Measurements from ENCODE around the gene ZNF524. TPM values are rescaled to one million over a fixed set of nuclear protein-coding genes. Genes with fewer than 3 reads are reported as not detected.

ZNF524 gene
- total RNA-seq, 1 donor from 2014 or later: 14.8 TPM

DNA sequence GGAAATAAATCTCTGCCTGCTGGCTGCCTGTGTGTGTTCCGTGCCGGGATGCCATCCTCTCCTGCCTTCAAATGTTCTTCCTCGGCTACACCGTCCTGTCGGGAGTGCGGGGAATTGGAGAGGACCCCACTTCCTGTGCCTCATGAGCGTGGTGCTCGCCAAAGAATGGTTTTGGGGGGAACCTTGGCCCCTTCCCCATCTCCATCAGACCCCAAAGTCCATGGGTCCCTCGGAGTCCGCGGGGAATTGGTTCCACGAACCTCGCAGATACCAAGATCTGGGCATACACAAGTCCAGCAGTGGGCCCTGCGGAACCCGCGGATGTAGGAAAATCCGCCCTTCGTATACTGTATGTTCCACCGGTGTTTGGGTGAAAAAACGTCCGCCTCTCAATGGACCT is 3.0 kb downstream of the ZNF524 start:
- DNase-seq: no peak

DNA sequence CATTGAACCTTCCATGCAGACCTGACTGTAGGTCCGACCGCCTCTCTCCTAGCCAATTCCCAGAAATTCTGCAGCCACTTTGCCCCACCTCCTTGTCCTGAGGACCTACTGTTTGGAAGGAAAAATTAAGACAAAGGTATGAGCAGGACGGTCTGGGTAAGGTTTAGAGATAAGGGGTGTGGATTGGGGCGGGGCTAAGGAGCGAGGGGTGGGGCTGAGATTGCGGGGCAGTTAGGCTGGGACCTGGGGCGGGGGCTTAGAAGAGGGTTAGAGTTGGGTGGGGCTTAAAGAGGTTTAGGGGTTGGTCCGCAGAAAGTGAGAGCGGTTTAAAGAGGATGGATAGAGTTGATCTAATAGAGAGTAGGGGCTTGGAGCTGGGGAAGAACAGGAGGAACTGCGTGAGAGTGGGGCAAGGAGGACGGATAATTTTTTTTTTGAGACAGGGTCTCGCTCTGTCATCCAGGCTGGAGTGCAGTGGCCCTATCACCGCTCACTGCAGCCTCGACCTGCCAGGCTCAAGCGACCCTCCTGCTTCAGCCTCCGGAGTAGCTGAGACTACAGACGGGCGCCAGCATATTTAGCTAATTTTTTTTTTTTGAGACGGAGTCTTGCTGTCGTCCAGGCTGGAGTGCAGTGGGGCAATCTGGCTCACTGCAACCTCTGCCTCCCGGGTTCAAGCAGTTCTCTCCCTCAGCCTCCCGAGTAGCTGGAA is 3.6 kb downstream of the ZNF524 start:
- no peak for DNase-seq

DNA sequence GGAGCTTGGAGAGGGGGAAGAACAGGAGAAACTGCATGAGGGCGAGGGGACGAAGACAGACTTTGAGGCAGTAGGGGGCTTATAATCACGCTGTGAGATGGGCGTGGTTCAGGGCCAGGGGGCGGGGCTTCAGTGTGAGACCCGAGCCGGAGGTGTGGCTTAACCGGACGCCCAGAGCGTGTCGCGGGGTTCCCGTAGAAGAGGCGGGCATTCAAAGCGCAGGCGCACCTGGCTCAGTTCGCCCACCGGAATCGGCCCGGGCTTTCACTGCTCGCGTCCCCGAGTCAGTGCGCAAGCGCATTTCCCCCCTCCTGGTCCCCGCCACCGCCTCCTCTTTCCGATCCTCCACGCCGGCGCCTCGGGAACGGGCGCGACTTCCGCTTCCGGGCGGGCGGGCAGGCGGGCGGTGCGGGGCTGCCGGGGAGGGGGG is 5.1 kb downstream of the ZNF524 start:
- peak; percentile 98 for DNase-seq

DNA sequence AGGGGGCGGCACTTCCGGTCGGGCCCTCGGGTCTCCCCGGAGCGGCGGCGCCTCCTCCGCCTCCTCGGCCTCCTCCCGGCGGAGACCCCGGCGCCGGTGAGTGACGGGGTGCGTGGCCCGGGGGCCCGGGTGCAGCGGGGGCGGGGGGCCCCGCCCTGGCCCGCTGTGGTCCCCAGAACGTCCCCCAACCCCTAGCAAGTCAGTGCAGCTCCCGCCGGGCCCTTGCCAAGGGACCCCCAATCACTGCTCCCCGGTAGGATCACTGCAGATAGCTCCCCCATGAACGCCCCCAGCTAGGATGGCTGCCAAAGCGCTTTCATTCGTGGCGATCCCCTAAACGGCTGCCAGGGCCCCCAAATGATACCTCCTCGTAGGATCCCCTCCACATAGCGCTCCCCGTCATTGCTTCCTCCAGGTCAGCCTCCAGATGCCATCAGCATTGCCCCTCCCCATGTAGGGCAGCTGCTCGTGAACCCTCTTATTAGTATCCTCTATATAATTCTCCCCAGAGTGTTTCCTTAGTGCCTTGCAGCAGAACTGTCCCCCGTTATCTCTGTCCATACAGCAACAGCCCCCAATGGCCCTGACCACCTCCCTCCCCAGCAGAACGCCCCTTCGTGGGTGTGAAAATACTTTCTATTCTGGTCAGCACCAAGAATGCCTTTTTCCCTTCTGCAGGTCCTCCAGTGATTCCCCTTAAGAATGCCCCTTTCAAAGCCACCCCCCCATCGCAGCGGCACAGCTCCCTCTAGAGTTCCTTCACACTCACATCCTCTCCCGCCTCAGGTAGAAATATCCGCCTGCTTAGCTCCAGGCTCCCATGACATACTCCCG is 5.8 kb downstream of the ZNF524 start, which contains the start of gene ZNF865:
TSS of gene ZNF865 (plus strand) at position 11 of the 834 bp plus-strand sequence. CDS start 7,972 bp downstream, outside the sequence.
- DNase-seq: peak; percentile 93

DNA sequence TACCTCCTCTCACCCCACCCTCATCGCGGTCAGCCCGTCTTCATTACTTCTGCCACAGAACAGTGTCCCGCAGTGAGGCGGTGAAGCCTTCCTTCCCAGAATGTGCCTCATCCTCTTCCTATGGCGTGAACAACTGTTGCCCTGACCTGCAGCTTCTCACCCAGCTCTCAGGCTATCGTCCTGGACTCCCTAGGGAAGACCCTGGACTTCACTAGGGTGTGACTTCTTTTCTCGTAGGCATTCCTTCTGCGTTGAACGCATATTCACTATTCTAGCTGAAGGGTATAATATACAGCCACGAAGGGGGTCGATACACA is 6.3 kb downstream of the ZNF524 start:
- DNase-seq: no peak

DNA sequence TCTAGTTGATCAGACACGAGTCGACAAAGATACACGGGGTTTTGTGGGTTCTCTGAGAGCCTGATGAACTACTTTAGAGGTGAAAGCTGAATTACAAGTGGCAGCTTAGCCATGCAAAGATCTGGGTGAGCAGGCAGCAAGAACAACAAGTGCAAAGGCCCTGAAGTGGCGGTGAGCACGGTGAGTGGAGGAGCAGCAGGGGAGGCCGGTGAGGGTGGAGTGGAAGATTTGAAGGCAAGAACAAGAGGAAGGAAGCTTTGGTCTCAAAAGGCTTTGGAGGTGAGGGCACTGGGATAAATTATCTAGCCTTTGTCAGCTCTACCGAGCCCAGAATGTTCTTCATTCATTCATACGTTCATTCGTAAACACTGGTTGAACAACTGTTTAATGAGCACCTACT is 6.7 kb downstream of the ZNF524 start:
- no peak for DNase-seq

DNA sequence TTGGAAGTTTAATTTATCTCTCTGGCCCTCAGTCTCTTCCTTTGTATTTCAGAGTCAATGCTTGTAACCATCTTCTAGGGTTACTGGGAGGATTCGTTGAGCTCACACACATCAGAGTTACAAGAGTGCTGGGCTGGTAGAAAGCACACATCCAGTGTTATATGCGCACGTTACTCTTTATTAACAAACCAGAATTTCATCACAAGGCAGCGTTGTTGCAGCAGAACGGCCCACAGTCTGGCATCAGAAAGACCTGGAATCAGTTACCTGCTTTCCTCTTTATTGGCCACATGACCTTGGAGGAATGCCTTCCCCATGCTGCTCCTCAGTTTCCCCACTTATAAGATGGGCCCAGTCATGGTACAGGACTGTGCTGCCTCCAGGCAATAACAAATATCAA is 9.2 kb downstream of the ZNF524 start:
- DNase-seq: no peak

DNA sequence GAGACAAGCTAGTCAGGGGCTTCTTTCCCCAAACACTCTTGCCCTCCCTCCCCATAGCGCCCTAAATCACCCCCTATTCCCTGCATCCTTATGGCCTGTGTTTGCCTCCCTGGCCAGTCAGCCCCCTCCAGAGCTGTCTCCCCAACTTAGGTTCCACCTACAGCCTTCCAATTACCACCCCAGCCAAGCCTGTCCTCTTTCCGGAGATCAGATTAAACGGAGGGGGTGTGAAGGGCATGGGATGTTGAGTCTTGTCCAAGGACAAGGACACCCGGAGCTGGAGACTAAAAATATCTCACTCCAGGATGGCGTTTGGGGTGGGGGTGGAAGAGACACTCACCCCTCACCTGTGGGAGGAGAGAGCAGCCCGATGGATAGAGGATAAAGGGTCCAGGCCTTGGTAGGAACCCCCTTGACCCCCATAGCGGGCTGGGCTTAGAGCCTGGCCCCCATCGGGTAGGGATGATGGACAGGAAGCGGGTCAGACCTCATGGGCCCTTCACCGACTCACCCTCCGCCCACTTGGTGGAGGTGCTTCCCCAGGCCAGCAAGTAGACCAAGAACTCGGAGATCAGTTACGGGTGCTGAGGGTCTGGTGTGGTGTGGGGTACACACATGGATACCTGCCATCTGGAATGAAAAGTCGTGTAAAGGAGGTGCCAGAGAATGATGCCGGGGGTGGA is 11.4 kb downstream of the ZNF524 start:
- DNase-seq: no peak

DNA sequence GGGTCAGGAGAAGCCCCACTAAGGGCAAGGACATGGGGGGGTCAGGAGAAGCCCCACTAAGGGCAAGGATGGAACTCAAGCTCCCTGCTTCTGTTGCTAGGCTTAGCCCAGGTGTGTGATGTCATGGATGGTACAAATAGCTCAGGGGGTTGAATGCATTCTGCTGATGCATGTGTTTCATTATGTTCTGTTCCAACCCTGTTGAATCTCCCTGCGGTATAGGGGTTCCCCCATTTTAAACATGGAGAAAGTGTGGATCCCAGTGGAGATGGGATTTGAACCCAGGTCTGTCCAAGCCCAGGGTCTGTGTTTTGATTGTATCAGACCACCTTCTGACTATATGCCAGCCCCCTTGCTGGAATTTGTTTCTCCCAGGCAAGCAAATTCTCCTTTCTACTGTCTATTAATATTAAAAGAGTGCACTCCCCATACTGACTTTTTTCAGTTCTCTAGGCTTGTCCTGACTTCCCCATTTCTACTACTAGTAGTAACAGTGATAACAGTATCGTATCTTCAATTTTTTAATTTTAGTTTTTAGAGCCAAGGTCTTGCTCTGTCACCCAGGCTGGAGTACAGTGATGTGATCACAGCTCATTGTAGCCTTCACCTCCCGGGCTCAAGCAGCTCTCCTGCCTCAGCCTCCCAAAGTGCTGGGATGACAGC is 12.0 kb downstream of the ZNF524 start:
- DNase-seq: no peak

DNA sequence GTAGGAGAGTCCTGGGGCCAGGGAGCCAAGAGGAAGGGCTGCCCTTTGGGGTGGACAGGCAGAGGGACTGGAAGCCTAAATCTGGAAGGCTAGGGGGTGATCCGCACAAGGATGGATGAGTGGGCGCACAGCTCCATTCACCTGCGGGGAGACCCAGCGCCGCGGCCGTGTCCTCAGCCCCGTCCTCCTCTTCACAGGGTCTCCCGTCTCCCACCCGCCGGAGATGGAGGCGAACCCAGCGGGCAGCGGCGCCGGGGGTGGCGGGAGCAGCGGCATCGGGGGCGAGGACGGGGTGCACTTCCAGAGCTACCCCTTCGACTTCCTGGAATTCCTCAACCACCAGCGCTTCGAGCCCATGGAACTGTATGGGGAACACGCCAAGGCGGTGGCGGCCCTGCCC is 13.3 kb downstream of the ZNF524 start:
- no peak for DNase-seq

DNA sequence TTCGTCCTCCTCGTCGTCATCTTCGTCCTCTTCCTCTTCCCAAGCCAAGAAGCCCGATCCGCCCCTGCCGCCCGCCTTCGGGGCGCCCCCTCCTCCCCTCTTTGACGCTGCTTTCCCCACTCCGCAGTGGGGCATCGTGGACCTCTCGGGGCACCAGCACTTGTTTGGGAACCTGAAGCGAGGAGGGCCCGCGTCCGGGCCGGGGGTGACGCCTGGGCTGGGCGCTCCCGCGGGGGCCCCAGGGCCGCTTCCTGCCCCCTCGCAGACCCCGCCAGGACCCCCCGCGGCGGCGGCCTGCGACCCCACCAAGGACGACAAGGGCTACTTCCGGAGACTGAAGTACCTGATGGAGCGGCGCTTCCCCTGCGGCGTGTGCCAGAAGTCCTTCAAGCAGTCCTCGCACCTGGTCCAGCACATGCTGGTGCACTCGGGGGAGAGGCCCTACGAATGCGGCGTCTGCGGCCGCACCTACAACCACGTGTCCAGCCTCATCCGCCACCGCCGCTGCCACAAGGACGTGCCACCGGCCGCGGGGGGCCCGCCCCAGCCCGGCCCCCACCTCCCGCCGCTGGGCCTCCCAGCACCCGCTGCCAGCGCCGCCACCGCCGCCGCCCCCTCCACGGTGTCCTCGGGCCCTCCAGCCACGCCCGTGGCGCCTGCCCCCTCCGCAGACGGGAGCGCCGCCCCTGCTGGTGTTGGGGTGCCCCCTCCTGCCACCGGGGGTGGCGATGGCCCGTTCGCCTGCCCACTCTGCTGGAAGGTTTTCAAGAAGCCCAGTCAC is 14.0 kb downstream of the ZNF524 start:
- no peak for DNase-seq

DNA sequence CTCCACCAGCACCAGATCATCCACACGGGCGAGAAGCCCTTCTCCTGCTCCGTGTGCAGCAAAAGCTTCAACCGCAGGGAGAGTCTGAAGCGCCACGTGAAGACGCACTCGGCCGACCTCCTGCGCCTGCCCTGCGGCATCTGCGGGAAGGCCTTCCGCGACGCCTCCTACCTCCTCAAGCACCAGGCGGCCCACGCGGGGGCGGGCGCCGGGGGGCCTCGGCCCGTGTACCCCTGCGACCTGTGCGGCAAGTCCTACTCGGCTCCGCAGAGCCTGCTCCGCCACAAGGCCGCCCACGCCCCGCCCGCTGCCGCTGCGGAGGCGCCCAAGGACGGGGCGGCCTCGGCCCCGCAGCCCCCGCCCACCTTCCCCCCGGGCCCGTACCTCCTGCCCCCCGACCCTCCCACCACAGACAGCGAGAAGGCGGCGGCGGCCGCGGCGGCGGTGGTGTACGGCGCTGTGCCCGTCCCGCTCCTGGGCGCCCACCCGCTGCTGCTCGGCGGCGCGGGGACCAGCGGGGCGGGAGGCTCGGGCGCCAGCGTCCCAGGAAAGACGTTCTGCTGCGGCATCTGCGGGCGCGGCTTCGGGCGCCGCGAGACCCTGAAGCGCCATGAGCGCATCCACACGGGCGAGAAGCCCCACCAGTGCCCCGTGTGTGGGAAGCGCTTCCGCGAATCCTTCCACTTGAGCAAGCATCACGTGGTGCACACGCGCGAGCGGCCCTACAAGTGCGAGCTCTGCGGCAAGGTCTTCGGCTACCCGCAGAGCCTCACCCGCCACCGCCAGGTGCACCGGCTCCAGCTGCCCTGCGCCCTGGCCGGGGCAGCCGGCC is 14.8 kb downstream of the ZNF524 start:
- no peak for DNase-seq

DNA sequence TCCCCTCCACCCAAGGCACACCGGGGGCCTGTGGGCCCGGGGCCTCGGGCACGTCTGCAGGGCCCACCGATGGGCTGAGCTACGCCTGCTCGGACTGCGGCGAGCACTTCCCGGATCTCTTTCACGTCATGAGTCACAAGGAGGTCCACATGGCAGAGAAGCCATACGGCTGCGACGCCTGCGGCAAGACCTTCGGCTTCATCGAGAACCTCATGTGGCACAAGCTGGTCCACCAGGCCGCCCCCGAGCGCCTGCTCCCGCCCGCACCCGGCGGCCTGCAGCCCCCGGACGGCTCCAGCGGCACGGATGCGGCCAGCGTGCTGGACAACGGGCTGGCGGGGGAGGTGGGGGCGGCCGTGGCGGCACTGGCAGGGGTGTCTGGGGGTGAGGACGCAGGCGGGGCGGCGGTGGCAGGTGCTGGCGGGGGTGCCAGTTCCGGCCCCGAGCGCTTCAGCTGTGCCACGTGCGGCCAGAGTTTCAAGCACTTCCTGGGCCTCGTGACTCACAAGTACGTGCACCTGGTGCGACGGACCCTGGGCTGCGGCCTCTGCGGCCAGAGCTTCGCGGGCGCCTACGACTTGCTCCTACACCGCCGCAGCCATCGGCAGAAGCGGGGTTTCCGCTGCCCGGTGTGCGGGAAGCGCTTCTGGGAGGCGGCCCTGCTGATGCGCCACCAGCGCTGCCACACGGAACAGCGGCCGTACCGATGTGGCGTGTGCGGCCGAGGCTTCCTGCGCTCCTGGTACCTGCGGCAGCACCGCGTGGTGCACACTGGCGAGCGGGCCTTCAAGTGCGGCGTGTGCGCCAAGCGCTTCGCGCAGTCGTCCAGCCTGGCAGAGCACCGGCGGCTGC is 15.7 kb downstream of the ZNF524 start:
- no peak for DNase-seq

DNA sequence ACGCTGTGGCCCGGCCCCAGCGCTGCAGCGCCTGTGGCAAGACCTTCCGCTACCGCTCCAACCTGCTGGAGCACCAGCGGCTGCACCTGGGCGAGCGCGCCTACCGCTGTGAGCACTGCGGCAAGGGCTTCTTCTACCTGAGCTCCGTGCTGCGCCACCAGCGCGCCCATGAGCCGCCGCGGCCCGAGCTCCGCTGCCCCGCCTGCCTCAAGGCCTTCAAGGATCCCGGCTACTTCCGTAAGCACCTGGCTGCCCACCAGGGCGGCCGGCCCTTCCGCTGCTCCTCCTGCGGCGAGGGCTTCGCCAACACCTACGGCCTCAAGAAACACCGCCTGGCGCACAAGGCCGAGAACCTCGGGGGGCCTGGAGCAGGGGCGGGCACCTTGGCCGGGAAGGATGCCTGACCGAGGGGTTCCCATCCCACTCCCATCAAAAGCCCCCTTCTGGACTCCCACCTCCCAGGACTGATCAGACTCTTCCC is 16.3 kb downstream of the ZNF524 start:
- DNase-seq: no peak

DNA sequence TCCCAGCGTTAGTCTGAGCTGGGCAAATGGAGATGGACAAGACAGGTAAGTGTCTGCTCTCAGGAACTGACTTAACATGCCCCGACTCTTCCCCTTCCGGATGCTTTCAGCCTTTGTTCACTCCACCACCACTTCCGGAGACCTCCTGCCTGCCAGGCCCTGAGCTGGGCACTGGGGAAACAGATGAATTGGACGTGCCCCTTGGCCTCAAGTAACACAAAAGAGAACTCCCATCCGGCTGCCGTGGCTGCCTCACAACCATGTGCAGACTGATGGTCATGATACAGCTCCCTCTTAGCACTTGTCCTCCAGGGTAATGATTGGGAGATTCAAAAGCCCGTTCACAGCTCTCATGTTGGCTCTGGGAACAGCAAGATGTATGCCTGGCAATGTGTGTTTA is 17.3 kb downstream of the ZNF524 start:
- DNase-seq: peak; percentile 52

DNA sequence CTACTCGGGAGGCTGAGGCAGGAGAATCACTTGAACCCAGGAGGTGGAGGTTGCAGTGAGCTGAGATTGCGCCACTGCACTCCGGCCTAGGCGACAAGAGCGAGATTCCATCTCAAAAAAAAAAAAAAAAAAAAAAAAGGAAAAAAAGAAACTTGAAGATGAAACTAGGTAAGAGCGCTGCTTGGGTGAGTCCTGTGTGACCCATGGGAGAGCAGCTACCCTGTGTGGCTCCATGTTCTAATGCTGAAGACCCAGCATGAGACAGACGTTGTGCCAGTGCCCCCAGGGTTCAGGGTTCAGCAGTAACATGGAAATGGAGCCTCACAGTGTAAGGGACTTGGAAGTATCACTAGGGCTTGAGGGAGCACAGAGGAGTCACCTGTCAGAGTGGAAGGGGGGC is 18.3 kb downstream of the ZNF524 start:
- DNase-seq: no peak

DNA sequence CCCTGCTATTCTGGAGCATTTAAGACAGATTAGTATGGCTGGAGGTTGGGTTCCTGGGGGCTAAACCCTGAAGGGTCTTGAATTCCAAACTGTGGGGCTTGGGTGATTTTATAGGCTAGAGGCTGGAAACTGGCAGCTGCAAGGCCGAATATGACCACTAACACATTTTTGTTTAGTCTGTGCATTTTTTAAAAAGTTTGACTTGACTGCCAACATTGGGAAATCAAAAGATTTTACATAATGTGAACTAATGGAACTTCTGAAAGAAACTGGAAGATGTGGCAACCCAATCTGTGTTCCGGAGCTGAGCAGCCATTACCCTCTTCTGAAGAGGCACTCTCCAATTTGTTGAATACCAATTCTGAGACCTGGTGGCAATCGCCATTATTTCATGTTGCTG is 19.2 kb downstream of the ZNF524 start:
- no peak for DNase-seq

DNA sequence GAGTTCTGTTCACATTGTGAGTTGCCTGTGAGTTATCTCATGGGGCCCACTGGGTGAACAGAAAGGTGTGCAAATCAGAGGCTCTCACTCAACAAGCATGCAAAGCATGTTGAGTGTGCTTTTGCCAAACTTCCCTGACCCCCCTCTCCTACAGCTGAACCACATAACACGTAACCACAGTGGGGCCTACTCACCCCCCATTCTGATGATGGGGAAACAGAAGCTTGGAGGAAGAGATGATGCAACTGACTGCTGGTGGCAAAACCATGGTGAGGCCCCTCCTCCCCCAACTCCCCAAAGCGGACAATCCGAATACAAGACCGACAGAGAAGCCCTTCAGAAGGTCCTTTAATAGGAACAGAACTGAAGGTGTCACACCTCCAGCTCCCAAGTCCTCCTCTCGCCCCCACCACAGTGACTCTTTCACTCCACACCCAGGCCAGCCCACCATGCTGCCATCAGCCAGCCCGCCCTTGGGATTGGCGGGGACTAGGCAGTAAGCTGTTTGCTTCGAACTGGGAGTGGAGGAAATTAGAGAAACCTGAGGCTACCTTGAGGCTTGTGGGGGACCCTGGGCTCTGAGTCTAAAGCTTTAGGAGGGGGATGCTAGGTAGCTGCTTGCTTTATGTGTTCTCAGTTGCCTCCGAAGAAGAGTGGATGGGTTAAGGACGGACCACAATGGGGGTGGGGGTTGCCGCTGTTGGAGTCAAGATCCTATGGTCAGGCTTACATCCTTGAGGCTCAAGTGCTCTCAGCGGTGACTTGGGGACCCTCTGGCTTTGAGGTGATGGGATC is 20.5 kb downstream of the ZNF524 start:
- DNase-seq: no peak

DNA sequence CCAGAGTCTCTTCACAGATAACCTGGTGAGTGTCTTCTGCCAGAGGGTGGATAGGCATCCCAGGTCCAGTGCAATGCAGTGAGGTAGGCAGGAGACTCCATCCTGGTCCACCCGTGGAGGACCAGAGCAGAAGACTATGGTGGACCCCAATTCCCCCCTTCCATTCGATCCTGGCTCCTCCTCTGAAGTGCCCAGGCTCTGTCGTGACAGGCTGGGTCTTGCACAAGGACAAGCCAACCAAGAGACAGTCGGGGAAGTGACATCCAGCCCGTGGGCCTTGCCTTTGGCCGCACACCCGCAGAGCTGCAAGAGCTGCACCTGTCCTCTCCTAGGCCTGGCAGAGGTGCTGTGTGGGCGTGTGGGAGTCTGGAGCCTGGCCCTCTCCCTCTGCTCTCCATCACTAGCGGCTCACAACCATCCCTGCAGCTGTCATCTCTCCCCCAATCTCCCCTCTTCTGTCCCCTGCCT is 21.2 kb downstream of the ZNF524 start:
- DNase-seq: no peak
